HPDE6-E6E7 (cell line): ENCODE data around the gene SNRNP70.
A peak's percentile ranks its signal among the peaks of the same experiment; 100 is the strongest.
"Not testable (repeated sequence)": the region's sequence is repeated elsewhere in the genome, so short reads cannot be mapped to it uniquely, and the experiment has no call there.

ENCODE experiments used
- DNase-seq: peaks from one replicate; pipeline ENCODE4 v3.0.0; 2011; ENCODE audit warnings: missing footprints; ENCODE audit errors: extremely low spot score

The SNRNP70 gene

GRCh38 chr19:49085020-49085867 lies at the start of gene SNRNP70:
Gene SNRNP70 (plus strand): TSS chr19:49085451. CDS start chr19:49086415, 964 bp downstream.
- peak; percentile 100 for DNase-seq

GRCh38 chr19:49036815-49037214 lies 48.4 kb upstream of the SNRNP70 start, which contains the start of gene CGB1:
Gene CGB1 (minus strand): TSS chr19:49036895. CDS start chr19:49036711, 184 bp downstream.
- not testable (repeated sequence) for DNase-seq

GRCh38 chr19:49038111-49038510 lies 47.1 kb upstream of the SNRNP70 start:
- not testable (repeated sequence) for DNase-seq

GRCh38 chr19:49038557-49039276 lies 46.5 kb upstream of the SNRNP70 start:
- not testable (repeated sequence) for DNase-seq

- DNase-seq, result not testable (repeated sequence)
Measured at GRCh38 chr19:49039736-49040135, 45.5 kb upstream of the SNRNP70 start.

GRCh38 chr19:49042177-49042576 lies 43.1 kb upstream of the SNRNP70 start:
- no peak for DNase-seq

- not testable (repeated sequence) for DNase-seq
Measured at GRCh38 chr19:49042666-49043065, 42.6 kb upstream of the SNRNP70 start.

GRCh38 chr19:49043548-49043947 lies 41.7 kb upstream of the SNRNP70 start, which contains the start of gene CGB5:
Gene CGB5 (plus strand): TSS chr19:49043848. CDS start chr19:49044210, 362 bp downstream.
- not testable (repeated sequence) for DNase-seq

- DNase-seq, result not testable (repeated sequence)
Measured at GRCh38 chr19:49049011-49049410, 36.2 kb upstream of the SNRNP70 start, which contains the start of gene CGB8. Gene CGB8 (minus strand): TSS chr19:49049111. CDS start chr19:49048739, 372 bp downstream.

- DNase-seq, result not testable (repeated sequence)
Measured at GRCh38 chr19:49049834-49050233, 35.4 kb upstream of the SNRNP70 start.

GRCh38 chr19:49050376-49051033 lies 34.7 kb upstream of the SNRNP70 start:
- DNase-seq, result peak; percentile 71

GRCh38 chr19:49056101-49056901 lies 28.9 kb upstream of the SNRNP70 start:
- peak; percentile 63 for DNase-seq

GRCh38 chr19:49056902-49057596 lies 28.2 kb upstream of the SNRNP70 start:
- not testable (repeated sequence) for DNase-seq

- DNase-seq, result peak; percentile 74
Measured at GRCh38 chr19:49057636-49058234, 27.5 kb upstream of the SNRNP70 start, which contains the start of gene CGB7. Gene CGB7 (minus strand): TSS chr19:49057749. CDS start chr19:49055375, 2,374 bp downstream.

- no peak for DNase-seq
Measured at GRCh38 chr19:49058562-49058961, 26.7 kb upstream of the SNRNP70 start.

- DNase-seq, result no peak
Measured at GRCh38 chr19:49059053-49059452, 26.2 kb upstream of the SNRNP70 start.

GRCh38 chr19:49061000-49061399 lies 24.3 kb upstream of the SNRNP70 start:
- no peak for DNase-seq

- DNase-seq, result no peak
Measured at GRCh38 chr19:49061445-49061844, 23.8 kb upstream of the SNRNP70 start.

- peak; percentile 84 for DNase-seq
Measured at GRCh38 chr19:49064029-49064629, 21.1 kb upstream of the SNRNP70 start.
